ENCODE measurements around the gene PRICKLE2.

DNA sequence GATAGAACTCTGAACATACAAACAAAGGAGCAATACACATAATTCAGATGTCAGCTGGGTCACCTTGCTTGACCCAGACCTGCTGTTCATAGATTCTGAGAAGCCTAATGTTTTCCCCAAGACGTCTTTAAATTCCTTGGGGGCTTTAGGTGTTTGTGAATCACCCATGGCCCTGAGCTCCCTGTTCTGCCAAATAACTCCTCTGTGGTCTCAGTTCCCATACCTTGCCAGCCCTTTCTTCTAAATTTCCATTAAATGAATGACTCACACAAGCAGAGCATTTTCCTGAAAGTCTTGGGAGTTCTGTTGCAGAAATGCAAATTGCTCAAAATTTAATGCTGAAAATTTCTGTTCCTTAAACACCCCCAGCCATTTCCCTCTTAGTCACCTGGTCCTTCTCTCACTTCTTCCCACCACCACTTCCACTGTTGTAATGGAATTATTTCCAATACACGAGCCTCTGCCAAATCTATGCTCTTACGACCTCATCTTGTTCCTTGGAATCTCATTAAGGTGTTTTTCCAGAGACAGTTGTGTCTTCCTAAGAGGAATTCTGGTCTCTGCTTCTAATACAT lies 168.6 kb downstream of the PRICKLE2 start:
- TF ChIP-seq, protein P1, sequence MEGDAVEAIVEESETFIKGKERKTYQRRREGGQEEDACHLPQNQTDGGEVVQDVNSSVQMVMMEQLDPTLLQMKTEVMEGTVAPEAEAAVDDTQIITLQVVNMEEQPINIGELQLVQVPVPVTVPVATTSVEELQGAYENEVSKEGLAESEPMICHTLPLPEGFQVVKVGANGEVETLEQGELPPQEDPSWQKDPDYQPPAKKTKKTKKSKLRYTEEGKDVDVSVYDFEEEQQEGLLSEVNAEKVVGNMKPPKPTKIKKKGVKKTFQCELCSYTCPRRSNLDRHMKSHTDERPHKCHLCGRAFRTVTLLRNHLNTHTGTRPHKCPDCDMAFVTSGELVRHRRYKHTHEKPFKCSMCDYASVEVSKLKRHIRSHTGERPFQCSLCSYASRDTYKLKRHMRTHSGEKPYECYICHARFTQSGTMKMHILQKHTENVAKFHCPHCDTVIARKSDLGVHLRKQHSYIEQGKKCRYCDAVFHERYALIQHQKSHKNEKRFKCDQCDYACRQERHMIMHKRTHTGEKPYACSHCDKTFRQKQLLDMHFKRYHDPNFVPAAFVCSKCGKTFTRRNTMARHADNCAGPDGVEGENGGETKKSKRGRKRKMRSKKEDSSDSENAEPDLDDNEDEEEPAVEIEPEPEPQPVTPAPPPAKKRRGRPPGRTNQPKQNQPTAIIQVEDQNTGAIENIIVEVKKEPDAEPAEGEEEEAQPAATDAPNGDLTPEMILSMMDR (IDR thresholded peaks at IDR 0.05; ENCODE audit: low read length): no peak
- TF ChIP-seq EZH2 (optimal IDR thresholded peaks at IDR 0.05; ENCODE audit: low read depth, low read length) (no peak), EZH2phosphoT487 (IDR thresholded peaks at IDR 0.05; ENCODE audit: low read length) (no peak)

Data from MM.1S (cell line).